Epithelial cell of prostate (primary cell): ENCODE data around the gene SUGP1.
"Not testable (repeated sequence)": the region's sequence is repeated elsewhere in the genome, so short reads cannot be mapped to it uniquely, and the experiment has no call there.

ENCODE experiments used
- DNase-seq: peaks from one replicate; pipeline ENCODE4 v3.0.0-alpha.2; 2011; ENCODE audit warnings: low read depth, low spot score
- H3K27ac ChIP-seq: fragments of 450-650 bp; 2 replicates; pipeline ENCODE4 v1.5.1; 2017; ENCODE audit warnings: mild to moderate bottlenecking

SUGP1 gene

DNA sequence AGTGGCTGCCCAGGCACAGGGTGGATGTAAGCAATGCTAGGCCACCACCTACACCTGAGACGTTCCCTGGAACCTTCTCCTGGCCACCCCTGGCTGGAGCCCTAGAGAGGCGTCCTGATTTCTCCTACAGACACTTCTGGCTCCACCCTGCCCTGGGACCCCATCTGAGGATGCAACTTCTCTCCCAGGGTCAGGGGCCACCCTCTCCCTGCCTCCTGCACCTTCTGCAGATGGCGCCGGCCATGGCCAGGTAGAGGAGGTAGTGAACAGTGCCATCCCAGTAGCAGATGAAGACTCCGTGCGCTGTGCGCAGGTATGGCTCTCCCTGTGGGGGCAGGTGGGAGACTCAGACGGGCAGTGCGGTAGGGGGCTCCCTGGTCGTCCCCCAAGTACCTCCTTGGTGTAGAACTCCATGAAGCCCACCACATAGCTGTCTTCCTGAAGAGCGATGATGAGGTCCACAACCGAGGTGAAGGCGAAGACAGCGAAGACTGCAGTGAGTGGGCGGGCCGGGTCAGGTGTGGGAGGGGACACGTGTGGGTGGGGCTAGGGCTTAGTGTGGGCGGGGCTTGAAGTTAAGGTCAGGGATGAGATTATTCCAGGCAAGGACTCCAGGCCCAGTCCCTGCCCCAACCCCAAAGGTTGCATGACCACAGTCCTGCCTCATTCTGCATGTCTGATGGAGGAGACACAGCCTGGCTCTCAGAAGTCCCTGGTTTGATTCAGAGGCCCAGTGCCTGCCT lies 50.2 kb downstream of the SUGP1 start:
- no peak overlapping the region for H3K27ac ChIP-seq
- DNase-seq, result no peak

DNA sequence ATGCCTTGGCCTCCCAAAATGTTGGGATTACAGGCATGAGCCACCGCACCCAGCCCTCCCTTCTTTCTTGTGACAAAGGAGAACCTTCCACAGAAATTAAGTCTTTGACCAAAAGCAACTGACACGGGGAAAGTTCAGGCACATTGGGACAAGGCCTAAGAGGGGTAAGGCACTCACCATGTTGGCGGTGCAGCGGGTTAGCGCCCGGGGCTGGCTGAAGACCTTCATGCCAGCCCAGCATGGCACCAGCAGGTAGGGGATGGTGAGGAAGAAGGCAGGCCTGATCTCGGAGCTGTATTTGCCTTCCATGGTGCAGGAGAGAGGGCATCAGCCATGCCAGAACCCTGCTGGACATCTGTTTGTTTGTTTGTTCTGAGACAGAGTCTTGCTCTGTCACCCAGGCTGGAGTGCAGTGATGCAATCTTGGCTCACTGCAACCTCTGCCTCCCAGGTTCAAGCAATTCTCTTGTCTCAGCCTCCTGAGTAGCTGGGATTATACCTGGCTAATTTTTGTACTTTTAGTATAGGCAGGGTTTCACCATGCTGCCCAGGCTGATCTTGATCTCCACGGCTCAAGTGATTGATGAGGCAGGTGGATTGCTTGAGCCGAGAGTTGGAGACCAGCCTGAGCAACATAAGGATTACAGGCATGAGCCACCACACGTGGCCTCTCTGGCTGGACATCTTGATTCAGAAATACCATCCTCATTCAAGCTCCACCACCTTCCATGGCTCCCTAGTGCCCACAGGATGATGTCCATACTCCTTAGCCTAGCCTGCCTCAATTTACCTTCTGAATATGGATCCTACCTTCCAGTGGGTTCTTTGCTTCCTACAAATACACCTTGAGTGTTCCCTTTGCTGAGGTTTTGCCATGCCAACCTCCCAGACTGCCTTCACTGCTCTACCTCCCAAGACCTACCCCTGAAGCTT lies 51.6 kb downstream of the SUGP1 start:
- no peak for DNase-seq
- no peak overlapping the region for H3K27ac ChIP-seq

DNA sequence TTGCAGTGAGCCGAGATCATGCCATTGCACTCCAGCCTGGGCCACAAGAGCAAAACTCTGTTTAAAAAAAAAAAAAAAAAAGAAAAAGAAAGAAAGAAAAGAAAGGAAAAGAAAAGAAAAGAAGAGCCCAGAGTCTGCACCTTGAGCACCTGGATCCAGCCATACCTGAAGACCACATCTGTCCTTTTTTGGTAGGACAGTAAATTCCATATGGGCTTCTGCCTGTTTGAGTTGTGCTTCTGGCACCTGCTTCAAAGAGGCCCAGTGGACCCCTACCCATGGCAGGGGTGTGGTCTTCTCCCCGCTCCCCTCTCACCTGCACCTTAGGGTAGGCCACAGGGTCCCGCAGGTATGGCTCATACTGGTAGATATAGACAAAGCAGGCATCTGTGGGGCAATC lies 53.0 kb downstream of the SUGP1 start:
- DNase-seq, result no peak
- H3K27ac ChIP-seq, result no peak overlapping the region

DNA sequence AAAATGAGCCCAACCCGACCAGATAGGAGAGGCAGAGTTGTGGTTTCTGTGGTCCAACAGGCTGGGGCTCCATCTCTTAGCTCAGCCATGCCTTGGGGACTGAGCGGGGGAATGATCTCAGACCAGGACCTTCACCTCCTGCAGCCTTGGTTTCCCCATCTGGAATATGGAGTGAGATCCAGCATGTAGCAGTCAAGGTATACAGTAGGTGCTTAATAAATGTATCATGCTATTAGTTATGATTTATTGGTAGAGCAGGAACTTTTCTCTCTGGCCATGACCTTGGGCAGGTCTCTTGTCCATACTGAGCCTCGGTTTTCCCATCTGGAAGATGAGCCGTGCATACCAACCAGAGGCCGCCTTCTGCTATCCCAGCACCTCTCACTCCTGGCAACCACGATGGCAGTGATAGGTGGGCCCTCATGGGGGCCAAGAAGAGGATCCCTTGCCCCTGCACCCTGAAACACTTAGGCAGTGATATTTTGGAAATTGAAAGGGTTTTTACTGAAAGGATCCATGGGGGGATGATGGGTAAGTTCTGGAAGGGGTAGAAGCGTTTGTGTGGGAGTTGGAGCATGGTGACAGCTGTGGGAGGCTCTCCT lies 56.3 kb downstream of the SUGP1 start:
- no peak for DNase-seq
- H3K27ac ChIP-seq, result no peak overlapping the region

DNA sequence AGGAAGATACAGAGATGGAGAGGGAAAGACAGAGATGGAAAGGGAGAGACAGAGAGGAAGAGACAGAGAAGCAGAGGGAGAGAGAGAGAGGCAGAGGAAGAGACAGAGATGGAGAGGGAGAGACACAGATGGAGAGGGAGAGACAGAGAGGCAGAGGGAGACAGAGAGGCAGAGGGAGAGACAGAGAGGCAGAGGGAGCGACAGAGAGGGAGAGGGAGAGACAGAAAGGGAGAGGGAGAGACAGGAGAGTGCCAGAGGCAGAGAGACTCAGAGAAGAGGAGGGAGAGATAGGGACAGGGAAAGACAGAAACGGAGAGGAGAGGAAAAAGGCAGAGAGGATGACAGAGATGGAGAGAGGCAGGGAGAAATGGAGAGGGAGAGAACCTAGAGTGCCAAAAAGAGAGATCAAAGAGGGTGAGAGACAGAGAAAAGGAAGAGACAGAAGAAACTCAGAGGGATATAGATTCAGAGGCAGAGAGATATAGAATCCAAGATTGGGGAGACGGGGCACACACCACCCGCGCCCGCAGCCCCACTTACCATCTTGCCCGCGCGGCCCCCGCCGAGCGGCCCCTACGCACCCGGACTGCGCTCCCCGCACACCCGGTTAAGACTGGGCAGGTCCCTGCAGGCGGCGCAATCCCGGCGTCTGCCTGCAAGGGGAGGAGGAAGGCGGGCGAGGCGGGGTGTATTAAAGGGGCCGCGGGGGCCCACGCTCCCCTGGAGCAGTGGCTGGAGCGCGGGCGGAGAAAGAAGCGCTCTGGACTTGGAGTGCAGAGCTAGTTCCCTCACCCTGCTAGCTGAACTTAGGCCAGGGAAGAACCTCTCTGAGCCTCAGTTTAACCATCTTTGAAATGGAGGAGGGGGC lies 57.9 kb downstream of the SUGP1 start:
- no peak overlapping the region for H3K27ac ChIP-seq
- DNase-seq, result no peak

DNA sequence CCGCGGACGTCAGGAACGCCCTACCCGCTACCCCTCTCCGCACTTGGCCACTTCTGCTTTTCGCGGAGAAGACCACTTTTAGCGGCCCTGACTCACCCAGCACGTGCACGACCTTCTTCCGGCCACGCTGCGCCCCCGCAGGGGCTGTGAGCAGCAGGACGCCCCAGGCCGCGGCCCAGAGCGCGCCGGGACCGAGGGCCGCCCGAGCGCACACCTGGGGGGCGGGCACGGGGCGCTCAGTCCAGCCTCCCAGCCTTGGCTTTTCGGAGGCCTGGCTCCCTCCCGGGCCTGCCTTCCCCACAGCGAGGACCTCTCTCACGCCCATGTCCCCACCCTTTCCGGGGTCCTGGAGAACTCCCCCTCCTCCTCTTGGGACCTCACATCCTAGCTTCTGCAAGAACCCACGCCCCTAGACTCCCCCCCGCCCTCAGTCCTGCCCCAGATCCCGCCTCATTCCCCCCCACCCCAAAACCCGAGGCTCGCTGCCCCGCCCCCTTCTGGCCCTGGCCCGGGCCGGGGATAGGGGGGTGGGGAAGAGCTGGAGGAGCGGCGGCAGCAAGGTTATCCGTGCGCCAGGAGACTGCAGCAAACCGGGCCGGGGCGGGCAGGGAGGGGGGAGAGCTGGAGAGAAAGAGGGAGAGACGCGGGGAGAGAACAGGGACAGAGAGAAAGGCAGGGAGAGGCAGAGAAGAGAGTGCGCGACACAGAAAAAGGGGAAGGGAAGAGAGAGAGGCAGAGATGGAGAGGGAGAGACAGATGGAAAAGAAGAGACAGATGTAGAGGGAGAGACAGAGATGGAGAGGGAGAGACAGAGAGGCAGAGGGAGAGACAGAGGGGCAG lies 58.7 kb downstream of the SUGP1 start:
- H3K27ac ChIP-seq, result no peak overlapping the region

DNA sequence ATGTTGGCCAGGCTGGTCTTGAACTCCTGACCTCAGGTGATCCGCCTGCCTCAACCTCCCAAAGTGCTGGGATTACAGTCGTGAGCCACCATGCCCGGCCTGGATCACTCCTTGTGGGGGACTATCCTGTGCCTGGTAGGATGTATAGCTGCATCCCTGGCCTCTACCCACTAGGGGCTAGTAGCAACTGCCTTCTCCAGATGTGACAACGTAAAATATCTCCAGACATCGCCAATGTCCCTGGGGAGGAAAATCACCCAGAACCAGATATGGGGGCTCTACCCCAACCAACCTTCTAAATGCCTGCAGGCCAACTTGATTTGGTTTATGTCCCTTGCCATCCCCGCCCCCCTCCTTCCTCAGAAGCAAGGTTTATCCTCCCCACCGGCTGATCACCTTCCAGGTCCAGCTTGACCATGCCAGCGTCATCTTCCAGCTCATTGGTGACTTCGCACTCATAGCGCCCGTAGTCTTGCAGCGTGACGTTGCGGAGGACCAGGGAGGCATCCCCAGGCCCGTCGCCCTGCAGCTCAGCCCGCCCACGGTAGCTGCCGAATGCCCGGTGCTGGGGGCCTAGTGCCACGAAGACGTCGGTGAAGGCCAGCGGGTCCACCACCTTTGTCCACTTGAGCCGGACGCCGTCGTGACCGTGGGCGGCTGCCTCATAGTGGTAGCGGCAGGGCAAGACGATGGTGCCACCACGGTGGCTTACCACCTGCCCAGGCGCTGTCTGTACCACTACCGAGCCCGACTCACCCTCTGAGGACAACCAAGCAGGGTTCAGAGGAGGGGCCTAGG lies 59.7 kb downstream of the SUGP1 start:
- DNase-seq, result no peak

More for the DNA sequence above, 58.7 kb downstream of the SUGP1 start:
- DNase-seq, result no peak

DNA sequence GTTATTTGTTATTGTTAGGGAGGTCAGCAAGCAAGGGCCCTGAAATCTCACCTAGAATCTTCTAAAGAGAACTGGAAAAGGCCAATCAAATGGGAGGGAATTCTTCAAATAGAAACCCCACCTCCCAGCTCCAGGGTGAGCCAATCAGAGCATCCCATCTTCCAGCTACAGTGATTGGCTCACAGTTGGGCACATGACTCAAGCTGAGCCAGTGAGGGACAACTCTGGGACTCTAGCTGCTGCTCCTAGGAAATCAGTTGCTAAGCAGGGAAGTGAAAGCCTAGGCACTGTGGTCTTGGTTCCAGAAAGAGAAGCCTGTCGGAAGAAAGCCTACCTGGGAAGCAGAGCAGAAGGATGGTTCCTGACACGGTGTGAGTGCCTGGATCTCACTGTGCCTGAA lies 60.6 kb downstream of the SUGP1 start:
- DNase-seq, result no peak
- H3K27ac ChIP-seq, result no peak overlapping the region

More for the DNA sequence above, 59.7 kb downstream of the SUGP1 start:
- no peak overlapping the region for H3K27ac ChIP-seq

DNA sequence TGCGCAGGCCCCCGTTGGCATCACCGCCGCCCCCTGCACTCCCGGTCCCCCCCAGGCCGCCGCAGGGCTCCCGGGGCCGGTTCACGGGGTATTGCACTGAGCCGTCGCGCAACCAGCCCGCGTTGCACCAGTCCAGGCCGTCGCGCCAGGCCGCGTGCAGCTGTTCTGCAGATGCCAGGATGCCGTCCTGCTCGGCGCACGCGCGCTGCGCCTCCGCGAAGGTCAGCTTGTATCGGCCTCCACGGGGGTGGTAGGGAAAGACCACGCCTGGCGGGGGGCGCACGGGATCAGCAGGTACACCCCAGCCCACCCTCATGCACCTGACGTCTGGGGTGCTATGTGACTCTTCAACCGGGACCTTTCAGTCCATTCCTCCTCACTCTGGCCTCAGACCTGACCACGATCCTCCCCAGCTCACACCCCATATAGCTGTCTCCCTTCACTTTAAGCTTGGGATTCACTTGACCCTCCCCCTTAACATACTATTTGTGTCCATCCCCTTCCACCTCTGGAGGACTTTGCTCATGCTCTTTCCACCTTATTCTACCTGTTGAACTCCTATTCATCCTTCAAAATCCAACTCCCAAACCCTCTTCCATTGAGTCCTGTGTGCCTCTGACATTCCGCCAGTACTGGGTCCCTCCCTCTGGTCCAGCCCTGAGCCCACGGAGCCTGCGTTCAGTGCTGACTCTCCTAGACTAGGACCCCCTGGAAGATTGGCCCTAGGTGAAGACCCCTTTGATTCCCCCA lies 61.5 kb downstream of the SUGP1 start:
- DNase-seq, result no peak
- H3K27ac ChIP-seq, result no peak overlapping the region

DNA sequence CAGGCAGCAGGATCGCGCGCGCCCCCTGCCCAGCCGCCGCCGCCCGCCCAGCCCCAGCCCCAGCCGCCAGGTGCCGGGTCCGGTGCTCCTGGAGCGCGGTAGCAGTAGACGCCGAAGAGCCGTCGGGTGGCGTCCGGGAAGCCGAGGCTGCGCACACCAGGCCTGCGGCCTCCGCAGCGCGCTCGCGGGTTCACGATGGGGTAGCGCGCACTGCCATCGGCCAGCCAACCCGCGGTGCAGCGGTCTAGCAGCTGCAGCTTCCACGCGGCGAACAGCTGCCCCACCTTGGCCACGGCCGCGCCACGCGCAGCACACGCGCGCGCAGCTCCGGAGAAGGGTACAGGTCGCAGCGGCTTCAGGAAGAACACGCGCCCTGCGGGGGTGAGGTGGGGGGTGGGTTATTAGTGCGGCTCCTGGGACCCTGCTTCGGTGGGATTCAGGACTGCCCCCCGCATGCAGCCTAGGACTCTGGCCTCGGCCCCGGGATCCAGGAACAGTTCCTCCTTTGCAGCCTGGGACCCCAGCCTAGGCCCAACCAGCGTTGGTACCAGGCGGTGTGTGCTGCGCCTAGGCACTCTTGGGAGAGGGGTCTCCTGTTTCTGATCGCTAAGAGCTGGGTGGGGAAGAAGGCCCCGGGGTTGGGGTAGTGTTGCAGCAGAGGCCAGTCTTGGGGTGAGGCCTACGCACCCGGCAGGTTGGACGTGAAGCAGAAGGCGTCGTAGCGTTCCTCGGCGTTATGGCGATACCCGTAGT lies 62.3 kb downstream of the SUGP1 start:
- no peak for DNase-seq
- no peak overlapping the region for H3K27ac ChIP-seq

DNA sequence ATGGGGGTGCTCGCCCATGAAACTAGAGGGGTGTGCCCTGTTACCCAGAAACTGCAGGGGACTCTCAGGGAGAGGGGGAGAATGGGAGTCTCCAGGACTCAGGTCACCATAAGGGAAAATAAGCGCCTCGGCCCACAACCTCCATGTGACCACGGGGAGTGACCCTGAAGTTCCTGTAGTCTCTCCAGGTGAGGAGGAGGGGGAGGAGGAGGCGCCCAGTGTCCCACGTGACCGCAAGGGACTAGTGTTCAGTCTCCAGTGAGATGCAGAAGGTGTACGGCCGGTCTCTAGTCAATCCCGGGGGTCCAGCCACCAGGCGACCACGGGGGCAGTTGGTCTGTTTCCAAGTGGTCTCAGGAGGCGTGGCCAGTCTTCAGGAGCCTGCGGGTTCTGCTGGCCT lies 63.2 kb downstream of the SUGP1 start:
- DNase-seq, result no peak

DNA sequence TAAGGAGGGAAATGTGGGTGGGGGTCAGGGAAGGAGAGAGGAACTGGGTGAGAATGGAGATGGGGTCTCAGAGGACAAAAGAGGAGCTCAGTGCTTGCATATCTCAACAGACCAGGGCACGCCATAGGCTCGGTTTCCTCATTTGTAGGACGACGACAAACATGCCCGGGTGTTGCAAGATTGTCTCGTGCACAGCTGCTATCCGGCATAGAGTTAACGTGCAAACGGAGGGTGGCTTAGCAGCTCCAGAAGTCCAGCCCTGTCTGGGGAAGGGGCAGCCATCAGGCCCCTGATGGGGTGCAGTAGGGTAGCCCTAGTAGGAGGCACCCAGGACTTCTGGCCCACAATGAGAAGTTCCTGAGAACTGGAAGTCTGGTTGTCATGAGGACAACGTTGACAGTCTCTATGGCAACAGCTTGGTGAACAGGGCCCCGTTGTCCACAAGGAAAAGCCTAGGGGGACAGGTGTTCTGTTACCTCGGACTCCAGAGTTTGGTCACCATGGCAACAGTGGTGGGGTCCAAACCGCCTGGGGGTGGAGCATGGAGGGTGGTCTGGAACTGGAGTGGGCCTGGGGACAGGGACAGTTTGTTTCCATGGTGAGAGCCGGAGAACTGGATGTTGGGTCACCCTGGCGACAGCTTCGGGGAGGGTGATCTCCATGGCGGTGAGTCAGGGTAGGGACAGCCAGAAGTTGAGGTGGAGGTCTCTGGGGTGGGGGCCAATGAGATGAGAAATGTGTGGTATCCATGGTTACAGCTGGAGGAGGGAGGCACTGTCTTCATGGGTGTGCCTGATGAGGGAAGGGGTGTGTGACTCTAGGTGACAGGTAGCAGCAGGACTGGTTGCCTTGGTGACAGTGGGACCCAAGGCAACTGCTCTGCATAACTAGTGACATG lies 64.0 kb downstream of the SUGP1 start:
- DNase-seq, result no peak
- H3K27ac ChIP-seq, result no peak overlapping the region

More for the DNA sequence above, 63.2 kb downstream of the SUGP1 start:
- no peak overlapping the region for H3K27ac ChIP-seq

DNA sequence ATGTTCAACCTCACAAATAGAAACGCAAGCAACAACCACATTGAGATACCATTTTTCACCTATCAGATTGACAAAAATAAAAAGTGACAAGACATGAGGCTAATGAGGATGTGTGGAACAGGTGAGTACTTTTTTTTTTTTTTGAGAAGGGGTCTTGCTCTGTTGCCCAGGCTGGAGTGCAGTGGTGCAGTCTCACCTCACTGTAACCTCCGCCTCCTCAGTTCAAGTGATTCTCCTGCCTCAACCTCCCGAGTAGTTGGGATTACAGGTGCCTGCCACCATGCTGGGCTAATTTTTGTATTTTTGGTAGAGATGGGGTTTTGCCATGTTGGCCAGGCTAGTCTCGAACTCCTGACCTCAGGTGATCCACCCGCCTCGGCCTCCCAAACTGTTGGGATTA lies 66.9 kb downstream of the SUGP1 start:
- not testable (repeated sequence) for H3K27ac ChIP-seq, DNase-seq

DNA sequence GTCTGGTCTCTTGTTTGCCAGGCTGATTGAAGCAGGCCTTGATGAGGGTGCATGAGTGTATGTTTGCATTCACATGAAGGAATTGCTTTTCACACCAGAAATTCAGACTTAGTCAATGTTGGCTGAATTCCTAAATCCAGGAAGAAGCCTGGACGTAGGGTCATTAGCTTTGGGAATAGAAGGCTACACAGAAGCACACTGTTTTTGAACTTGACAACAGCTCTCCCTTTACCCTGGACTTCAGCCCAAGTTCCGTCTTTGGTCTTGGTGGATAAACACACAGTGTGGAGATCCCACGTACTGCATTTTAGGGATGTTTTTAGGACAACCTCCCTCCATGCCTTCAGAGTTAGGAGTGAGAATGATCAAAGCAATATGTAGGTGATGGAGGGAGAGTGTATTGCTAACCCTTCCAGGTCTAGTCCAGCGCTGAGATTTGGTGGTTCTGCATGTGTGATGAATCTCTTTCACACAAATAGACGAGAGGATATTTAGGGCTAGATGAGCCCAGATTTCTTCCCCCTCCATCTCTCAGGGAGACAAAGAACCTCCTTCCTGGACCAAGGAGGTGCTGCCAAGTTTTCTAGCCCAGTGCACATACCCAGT lies 70.0 kb downstream of the SUGP1 start:
- no peak for DNase-seq
- no peak overlapping the region for H3K27ac ChIP-seq

DNA sequence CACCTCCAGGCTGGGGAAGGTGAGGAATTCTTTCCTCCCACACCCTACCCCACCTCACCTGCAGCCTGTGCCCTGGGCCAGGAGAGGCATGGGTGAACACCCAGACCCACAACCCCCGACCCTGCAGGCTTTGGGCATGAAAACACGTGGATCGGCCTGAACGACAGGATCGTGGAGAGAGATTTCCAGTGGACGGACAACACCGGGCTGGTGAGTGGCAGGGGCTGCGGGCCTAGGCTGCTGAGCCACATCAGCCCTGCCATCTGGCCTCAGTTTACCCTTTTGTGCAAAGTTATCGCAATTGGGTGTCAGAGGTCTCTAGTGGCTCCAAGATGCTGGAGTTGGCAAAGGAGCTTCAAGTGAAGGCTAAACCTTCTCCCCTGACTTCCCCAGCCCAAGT lies 79.8 kb downstream of the SUGP1 start:
- no peak overlapping the region for H3K27ac ChIP-seq
- DNase-seq, result no peak

DNA sequence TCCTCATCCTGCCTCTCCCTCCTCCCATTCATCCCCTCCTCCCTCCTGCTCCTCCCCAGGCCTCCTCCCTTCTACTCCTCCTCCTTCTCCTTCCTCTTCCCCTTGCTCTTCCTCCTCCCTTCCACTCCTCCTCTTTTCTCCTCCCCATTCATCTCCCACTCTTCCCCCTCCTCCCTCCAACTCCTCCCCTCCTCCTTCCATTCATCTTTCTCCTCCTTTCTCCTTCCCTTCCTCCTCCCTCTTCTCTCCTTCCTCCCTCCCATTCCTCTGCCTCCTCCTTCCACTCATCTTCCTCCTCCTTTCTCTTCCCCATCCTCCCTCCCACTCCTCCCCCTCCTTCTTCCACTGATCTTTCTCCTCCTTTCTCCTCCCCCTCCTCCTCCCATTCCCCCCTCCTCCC lies 80.6 kb downstream of the SUGP1 start:
- H3K27ac ChIP-seq, result no peak overlapping the region
- DNase-seq, result no peak
